ENCODE results near the gene TP53I11. TPM values are rescaled to one million over a fixed set of nuclear protein-coding genes. Genes with fewer than 3 reads are reported as not detected.

The TP53I11 gene
- total and polyA plus RNA-seq, 2 donors (not counting 3 experiments of a cell fraction or from before 2014, with no cell fraction given) = 31.5 to 79.4 TPM

- FAIRE-seq (no peak), DNase-seq (ENCODE audit: low read depth, low spot score) (no peak)
- Histone ChIP-seq H3K4me1 (ENCODE audit: control insufficient read depth, extremely low read depth, insufficient read depth, low read length) (no peaks in the 10 kb centered on the region), H3K4me3 (replicated peaks in 1 of 3; ENCODE audit: insufficient read depth in 1 of 3, low read depth in 1 of 3, low read length in 3 of 3) (no peak overlapping the region), H3K27me3 (ENCODE audit: control insufficient read depth in 2 of 2, insufficient read depth in 2 of 2, low read length in 2 of 2) (no peaks in the 10 kb centered on the region), H3K79me2 (ENCODE audit: control insufficient read depth, insufficient read depth, low read length) (no peaks in the 10 kb centered on the region), H4K20me1 (replicated peaks; ENCODE audit: control insufficient read depth, extremely low read depth, insufficient read depth, low read length) (no peaks in the 10 kb centered on the region), H3K9ac (replicated peaks; ENCODE audit: extremely low read depth, insufficient read depth, low read length) (no peak overlapping the region), H3K36me3 (ENCODE audit: control insufficient read depth in 2 of 2, extremely low read depth in 1 of 2, insufficient read depth in 2 of 2, low read length in 2 of 2) (no peaks in the 10 kb centered on the region), H3K9me1 (replicated peaks; ENCODE audit: control insufficient read depth, extremely low read depth, insufficient read depth, low read length) (no peaks in the 10 kb centered on the region), H3K27ac (ENCODE audit: insufficient read depth, low read depth, low read length) (no peak overlapping the region), H3K4me2 (ENCODE audit: insufficient read depth, low read length) (no peak overlapping the region), H3K9me3 (replicated peaks; ENCODE audit: control insufficient read depth, insufficient read depth, low read length) (no peaks in the 10 kb centered on the region), H2AFZ (ENCODE audit: low read depth, low read length) (no peak overlapping the region)
- ChIA-PET CTCF (interaction anchor here (0.6 to 5.5 kb wide), 12 partner anchors 14 to 336 kb away, joined by 3 to 75 read pairs (median 4); partner anchors contain the start of gene TSPAN18), POLR2A (no interaction called here)
- no TSS peak for BruUV-seq (replicated peaks)
- intact Hi-C loops (cut with micrococcal nuclease) (loop anchor here (5.0 kb wide), 2 partner anchors 81 to 336 kb away; no protein-coding TSS in a partner anchor), dilution Hi-C loops (cut with MboI; ENCODE audit: extremely low pct_ligation_motif_present, low sequenced_read_pairs) (loop anchor here (10.0 kb wide), 1 partner anchor 269 kb away; no protein-coding TSS in a partner anchor)
- TF ChIP-seq POLR2AphosphoS5 (IDR thresholded peaks at IDR 0.05; ENCODE audit: insufficient read depth, low read depth, low read length) = no peak
- TF ChIP-seq JUN (IDR thresholded peaks at IDR 0.05; ENCODE audit: borderline replicate concordance, insufficient read depth, insufficient read length, low read depth) = no peak
- no peak for TF ChIP-seq EZH2 (IDR thresholded peaks at IDR 0.05; ENCODE audit: borderline replicate concordance, low read depth, low read length, severe bottlenecking)
- no peak for TF ChIP-seq MAX (IDR thresholded peaks at IDR 0.05; ENCODE audit: insufficient read depth, insufficient read length)
- no peak for TF ChIP-seq POLR2A (IDR thresholded peaks at IDR 0.05; ENCODE audit: low read depth, low read length)
- TF ChIP-seq MYC (IDR thresholded peaks at IDR 0.05; ENCODE audit: low read depth, low read length) = no peak
- TF ChIP-seq GATA2 (IDR thresholded peaks at IDR 0.05; ENCODE audit: insufficient read depth, insufficient read length, low read depth, low read length) = no peak
- no peak for TF ChIP-seq CTCF (IDR thresholded peaks at IDR 0.05; ENCODE audit: extremely low read depth in 1 of 2, insufficient read depth in 1 of 2, low read depth in 1 of 2, low read length in 2 of 2)
- TF ChIP-seq FOS (IDR thresholded peaks at IDR 0.05; ENCODE audit: borderline replicate concordance, insufficient read depth, low read length) = no peak
Observed at GRCh38 chr11:44893308-44893822, 57.3 kb downstream of the TP53I11 start.

All from endothelial cell of umbilical vein (primary cell).